ENCODE data around the gene LIN52. TPM values are rescaled to one million over a fixed set of nuclear protein-coding genes. Genes with fewer than 3 reads are reported as not detected.

Gene LIN52
- total RNA-seq, 1 donor from 2014 or later, result 25.7 TPM

DNA sequence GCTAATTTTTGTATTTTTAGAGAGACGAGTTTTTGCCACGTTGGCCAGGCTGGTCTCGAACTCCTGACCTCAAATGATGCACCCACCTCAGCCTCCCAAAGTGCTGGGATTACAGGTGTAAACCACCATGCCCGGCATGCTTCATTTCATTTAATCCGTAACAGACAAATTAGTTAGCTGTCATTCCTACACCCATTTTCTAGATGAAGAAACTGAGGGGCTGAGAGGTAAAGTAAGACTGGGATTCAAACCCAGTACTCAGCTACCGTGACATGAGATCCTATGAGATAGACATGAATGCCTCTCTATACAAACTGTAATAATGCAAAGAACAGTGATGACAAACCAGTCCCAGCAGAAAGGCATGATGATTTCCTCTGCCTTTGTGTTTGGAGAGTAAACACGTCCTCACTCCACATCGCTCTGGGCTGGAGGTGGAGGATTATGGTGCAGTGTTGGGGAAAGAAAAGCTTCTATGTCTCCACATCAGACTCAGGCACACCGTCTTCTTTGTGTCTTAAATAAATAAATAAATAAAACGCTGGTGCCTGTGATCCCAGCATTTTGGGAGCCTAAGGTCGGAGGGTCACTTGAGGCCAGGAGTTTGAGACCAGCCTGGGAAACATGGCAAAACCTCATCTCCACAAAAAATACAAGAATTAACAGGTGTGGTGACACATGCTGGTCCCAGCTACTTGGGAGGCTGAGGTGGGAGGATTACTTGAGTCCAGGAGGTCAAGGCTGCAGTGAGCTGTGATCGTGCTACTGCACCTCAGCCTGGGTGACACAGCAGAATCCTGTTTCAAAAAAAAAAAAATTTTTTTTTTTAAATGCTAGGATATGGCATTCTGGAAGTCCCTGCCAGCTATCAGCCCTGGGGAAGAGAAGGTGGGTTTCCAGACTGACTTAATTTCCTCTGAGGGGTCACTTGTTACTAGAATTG lies 164.9 kb downstream of the LIN52 start:
- Histone ChIP-seq H3K4me1 (peaks cover 13% of the 10 kb centered on the region), H3K79me2 (ENCODE audit: low read depth) (no peaks in the 10 kb centered on the region), H3F3A (ENCODE audit: low read depth) (no peaks in the 10 kb centered on the region), H3K9me3 (ENCODE audit: low read depth) (no peaks in the 10 kb centered on the region), H3K27ac (no peak overlapping the region), H3K4me2 (no peak overlapping the region), H4K20me1 (ENCODE audit: low read depth) (no peaks in the 10 kb centered on the region), H3K9ac (no peak overlapping the region), H3K27me3 (peaks cover 39% of the 10 kb centered on the region), H3K4me3 (no peak overlapping the region), H2AFZ (replicated peaks) (no peak overlapping the region), H3K36me3 (no peaks in the 10 kb centered on the region)
- no peak overlapping the region for H3K4me3 Mint-ChIP-seq
- no peaks in the 10 kb centered on the region for H3K9me3 Mint-ChIP-seq
- TF ChIP-seq EZH2 (IDR thresholded peaks at IDR 0.05) (no peak), EZH2phosphoT487 (IDR thresholded peaks at IDR 0.05) (no peak)
- TF ChIP-seq, protein P1, sequence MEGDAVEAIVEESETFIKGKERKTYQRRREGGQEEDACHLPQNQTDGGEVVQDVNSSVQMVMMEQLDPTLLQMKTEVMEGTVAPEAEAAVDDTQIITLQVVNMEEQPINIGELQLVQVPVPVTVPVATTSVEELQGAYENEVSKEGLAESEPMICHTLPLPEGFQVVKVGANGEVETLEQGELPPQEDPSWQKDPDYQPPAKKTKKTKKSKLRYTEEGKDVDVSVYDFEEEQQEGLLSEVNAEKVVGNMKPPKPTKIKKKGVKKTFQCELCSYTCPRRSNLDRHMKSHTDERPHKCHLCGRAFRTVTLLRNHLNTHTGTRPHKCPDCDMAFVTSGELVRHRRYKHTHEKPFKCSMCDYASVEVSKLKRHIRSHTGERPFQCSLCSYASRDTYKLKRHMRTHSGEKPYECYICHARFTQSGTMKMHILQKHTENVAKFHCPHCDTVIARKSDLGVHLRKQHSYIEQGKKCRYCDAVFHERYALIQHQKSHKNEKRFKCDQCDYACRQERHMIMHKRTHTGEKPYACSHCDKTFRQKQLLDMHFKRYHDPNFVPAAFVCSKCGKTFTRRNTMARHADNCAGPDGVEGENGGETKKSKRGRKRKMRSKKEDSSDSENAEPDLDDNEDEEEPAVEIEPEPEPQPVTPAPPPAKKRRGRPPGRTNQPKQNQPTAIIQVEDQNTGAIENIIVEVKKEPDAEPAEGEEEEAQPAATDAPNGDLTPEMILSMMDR (IDR thresholded peaks at IDR 0.05), result no peak
- H3K27ac Mint-ChIP-seq, result no peak overlapping the region
- no peaks in the 10 kb centered on the region for H3K36me3 Mint-ChIP-seq
- no peak for DNase-seq (ENCODE audit: low spot score)
- peaks cover 22% of the 10 kb centered on the region for H3K4me1 Mint-ChIP-seq
- H3K27me3 Mint-ChIP-seq (ENCODE audit: insufficient read depth, low read depth), result peaks cover 33% of the 10 kb centered on the region

Small RNA genes within 50 kb of the gene (small RNA-seq; reads per million reads assigned to genes)
- gene AC006349.1, result not detected
- gene RN7SL530P, result not detected

Other genes starting within 250 kb of the LIN52 start
- 18.8 and 87.2 TPM in 2 replicates for gene PTGR2, start 233.1 kb upstream of the LIN52 start, total RNA-seq (ENCODE audit: low replicate concordance)
- gene ZNF410, start 198.1 kb upstream of the LIN52 start, total RNA-seq (ENCODE audit: low replicate concordance), result 55.1 and 56.4 TPM in 2 replicates
- 0.13 and 1.4 TPM in 2 replicates for gene FAM161B, start 134.9 kb upstream of the LIN52 start, total RNA-seq (ENCODE audit: low replicate concordance)
- gene COQ6, start 134.7 kb upstream of the LIN52 start, total RNA-seq (ENCODE audit: low replicate concordance), result 17.9 and 19.7 TPM in 2 replicates
- 12.7 and 13.4 TPM in 2 replicates for gene ENTPD5, start 65.7 kb upstream of the LIN52 start, total RNA-seq (ENCODE audit: low replicate concordance)
- 2.0 and 4.6 TPM in 2 replicates for gene BBOF1, start 65.6 kb upstream of the LIN52 start, total RNA-seq (ENCODE audit: low replicate concordance)
- 52.0 and 64.0 TPM in 2 replicates for gene ALDH6A1, start 503 bp upstream of the LIN52 start, total RNA-seq (ENCODE audit: low replicate concordance)
- gene VSX2, start 154.5 kb downstream of the LIN52 start, total RNA-seq (ENCODE audit: low replicate concordance), result 0.51 and 1.3 TPM in 2 replicates
- 66.6 and 110 TPM in 2 replicates for gene ABCD4, start 218.0 kb downstream of the LIN52 start, total RNA-seq (ENCODE audit: low replicate concordance)

Measured in neural progenitor cell (in vitro differentiated cells).